ENCODE results near the gene CAMTA1.
"Not testable (repeated sequence)": the region's sequence is repeated elsewhere in the genome, so short reads cannot be mapped to it uniquely, and the experiment has no call there.

- TF ChIP-seq POLR2A, CTCF (IDR thresholded peaks at IDR 0.05): not testable (repeated sequence)
Observed at GRCh38 chr1:6742676-6743188, 42.5 kb upstream of the CAMTA1 start.

Measured in prostate gland (tissue), 2 donors.